PC-3 (cell line): ENCODE measurements around the gene PIEZO1. TPM values are rescaled to one million over a fixed set of nuclear protein-coding genes. Genes with fewer than 3 reads are reported as not detected.

Experiments used
- ATAC-seq: fragments of 200-7000 bp; cut with Tn5 transposase; 2 replicates; pipeline ENCODE4 v1.9.1; 2020; ENCODE audit warnings: mild to moderate bottlenecking, moderate library complexity
- BruUV-seq: library from RNA; stranded (reverse); fragments of 400-500 nt; replicated peaks from 2 replicates; lab custom pipeline; 2021; lab: Mats Ljungman, UMichigan
- CTCF ChIA-PET: fragments of 300-600 bp; sonication (Branson Sonifier 250); formaldehyde crosslinking; loops from one replicate; lab custom pipeline; 2022; ENCODE audit warnings: antibody characterized with exemption; lab: Charles Lee
- POLR2A ChIA-PET: fragments of 300-600 bp; sonication (Branson Sonifier 250); formaldehyde crosslinking; loops from one replicate; lab custom pipeline; 2022; ENCODE audit warnings: antibody characterized with exemption; ENCODE audit not compliant: unreplicated experiment; lab: Charles Lee
- DNase-seq: peaks from one replicate; pipeline ENCODE4 v3.0.0-alpha.2; 2015
- H2AFZ ChIP-seq: fragments of 300-600 bp; sonication (generic); 2 replicates; pipeline ENCODE4 v1.6.0; 2016; ENCODE audit warnings: antibody characterized with exemption, low read length
- H3F3A ChIP-seq: fragments of 300-600 bp; sonication (generic); one replicate; pipeline ENCODE4 v1.6.0; 2017; ENCODE audit warnings: antibody characterized with exemption, low read length, control low read depth, mild to moderate bottlenecking; ENCODE audit not compliant: unreplicated experiment
- H3K27ac ChIP-seq: fragments of 300-600 bp; sonication (generic); 2 replicates; pipeline ENCODE4 v1.5.1; 2016; ENCODE audit warnings: mild to moderate bottlenecking, low read length
- H3K27me3 ChIP-seq: fragments of 300-600 bp; sonication (generic); 2 replicates; pipeline ENCODE4 v1.6.1; 2016; ENCODE audit warnings: low read length, mixed read lengths
- H3K36me3 ChIP-seq: fragments of 300-600 bp; sonication (generic); 2 replicates; pipeline ENCODE4 v1.6.1; 2016; ENCODE audit warnings: low read depth, mixed run types, low read length, mixed read lengths
- H3K4me1 ChIP-seq: fragments of 300-600 bp; sonication (generic); 2 replicates; pipeline ENCODE4 v1.5.1; 2016; ENCODE audit warnings: low read length; ENCODE audit not compliant: insufficient read depth
- H3K4me2 ChIP-seq: fragments of 300-600 bp; sonication (generic); 2 replicates; pipeline ENCODE4 v1.6.0; 2016; ENCODE audit warnings: low read length
- H3K4me3 ChIP-seq: fragments of 300-600 bp; sonication (generic); 2 replicates; pipeline ENCODE4 v1.5.1; 2016; ENCODE audit warnings: mild to moderate bottlenecking, low read length, mixed read lengths
- H3K79me2 ChIP-seq: fragments of 300-600 bp; sonication (generic); 2 replicates; pipeline ENCODE4 v1.6.1; 2017; ENCODE audit warnings: low read length, mixed read lengths
- H3K9ac ChIP-seq: fragments of 300-600 bp; sonication (generic); 2 replicates; pipeline ENCODE4 v1.6.0; 2016; ENCODE audit warnings: mild to moderate bottlenecking, low read length
- H3K9me2 ChIP-seq: fragments of 300-600 bp; sonication (generic); replicated peaks from 2 replicates; pipeline ENCODE4 v1.6.1; 2016; ENCODE audit warnings: mixed run types, low read length, mixed read lengths
- H3K9me3 ChIP-seq: fragments of 300-600 bp; sonication (generic); 2 replicates; pipeline ENCODE4 v1.6.1; 2016; ENCODE audit warnings: low read length, mixed read lengths
- H4K20me1 ChIP-seq: fragments of 300-600 bp; sonication (generic); 2 replicates; pipeline ENCODE4 v1.6.1; 2016; ENCODE audit warnings: low read length, mixed read lengths
- CTCF ChIP-seq: fragments of 300-600 bp; sonication (generic); conservative IDR thresholded peaks from 2 replicates; pipeline ENCODE4 v1.5.1; 2017; ENCODE audit warnings: antibody characterized with exemption, low read depth, mild to moderate bottlenecking, low read length
- EZH2 ChIP-seq: fragments of 300-600 bp; sonication (generic); IDR thresholded peaks from one replicate; pipeline ENCODE4 v1.6.1; 2017; ENCODE audit warnings: antibody characterized with exemption, mild to moderate bottlenecking, low read length; ENCODE audit not compliant: unreplicated experiment
- EZH2phosphoT487 ChIP-seq: fragments of 300-600 bp; sonication (generic); IDR thresholded peaks from 2 replicates; pipeline ENCODE4 v1.6.1; 2018; ENCODE audit warnings: mild to moderate bottlenecking, antibody characterized with exemption, low read length, borderline replicate concordance
- intact Hi-C: fragments of 100-400 bp; cut with micrococcal nuclease; formaldehyde crosslinking; loops from 2 replicates; pipeline ENCODE4 v1.9.0; 2023
- total RNA-seq: library from RNA; depleted of rRNA; stranded (reverse); fragments of >200 nt; gene quantifications from 2 replicates; pipeline ENCODE4 v1.2.3, GENCODE V29; 2014

Gene PIEZO1
- total RNA-seq, 1 experiment from 2014 or later: 180 TPM

- Histone ChIP-seq H2AFZ (no peak overlapping the region), H3K9me3 (no peaks in the 10 kb centered on the region), H3K9me2 (no peaks in the 10 kb centered on the region), H3K27ac (no peak overlapping the region), H3K9ac (no peak overlapping the region), H3K36me3 (no peaks in the 10 kb centered on the region), H3K4me3 (no peak overlapping the region), H3K79me2 (peaks cover 97% of the 10 kb centered on the region), H3K27me3 (no peaks in the 10 kb centered on the region), H4K20me1 (peaks cover 15% of the 10 kb centered on the region; the same call in 1 of the 2 replicates), H3K4me1 (peaks cover 50% of the 10 kb centered on the region), H3K4me2 (no peak overlapping the region), H3F3A (no peaks in the 10 kb centered on the region)
- BruUV-seq: no TSS peak
- ChIA-PET CTCF (no interaction called here), POLR2A (interaction anchor here (0.5 kb wide), 1 partner anchor 16 kb away, joined by 4 read pairs; no protein-coding TSS in a partner anchor)
- TF ChIP-seq EZH2 (no peak), CTCF (no peak), EZH2phosphoT487 (no peak)
- ATAC-seq (no peak), DNase-seq (no peak)
- intact Hi-C loops: no loop called here
Observed at GRCh38 chr16:88768071-88768783, 16.8 kb downstream of the PIEZO1 start.

GRCh38 chr16:88767546-88768070, 17.4 kb downstream of the PIEZO1 start:
- Histone ChIP-seq H3K9me3 (no peaks in the 10 kb centered on the region), H2AFZ (no peak overlapping the region), H3K4me3 (no peak overlapping the region), H3K27ac (no peak overlapping the region), H3K79me2 (peaks cover 97% of the 10 kb centered on the region), H4K20me1 (peaks cover 11% of the 10 kb centered on the region; the same call in 1 of the 2 replicates), H3K27me3 (no peaks in the 10 kb centered on the region), H3K9ac (no peak overlapping the region), H3F3A (no peaks in the 10 kb centered on the region), H3K9me2 (no peaks in the 10 kb centered on the region), H3K36me3 (no peaks in the 10 kb centered on the region), H3K4me1 (peaks cover 50% of the 10 kb centered on the region), H3K4me2 (no peak overlapping the region)
- BruUV-seq: no TSS peak
- CTCF ChIA-PET: no interaction called here
- DNase-seq (no peak), ATAC-seq (no peak)
- POLR2A ChIA-PET: no interaction called here
- intact Hi-C loops: no loop called here
- TF ChIP-seq EZH2 (no peak), EZH2phosphoT487 (no peak), CTCF (no peak)

GRCh38 chr16:88766975-88767374, 18.0 kb downstream of the PIEZO1 start:
- H4K20me1 ChIP-seq: peaks cover 11% of the 10 kb centered on the region; the same call in 1 of the 2 replicates
- no peaks in the 10 kb centered on the region for H3K36me3 ChIP-seq
- DNase-seq (no peak), ATAC-seq (no peak)
- no TSS peak for BruUV-seq
- H3K27ac ChIP-seq: no peak overlapping the region
- H3K4me3 ChIP-seq: no peak overlapping the region
- intact Hi-C loops: no loop called here
- ChIA-PET CTCF (no interaction called here), POLR2A (no interaction called here)
- no peak overlapping the region for H3K4me2 ChIP-seq
- H3F3A ChIP-seq: no peaks in the 10 kb centered on the region
- peaks cover 97% of the 10 kb centered on the region for H3K79me2 ChIP-seq
- no peak overlapping the region for H2AFZ ChIP-seq
- H3K27me3 ChIP-seq: no peaks in the 10 kb centered on the region
- peaks cover 50% of the 10 kb centered on the region for H3K4me1 ChIP-seq
- H3K9me3 ChIP-seq: no peaks in the 10 kb centered on the region
- H3K9me2 ChIP-seq: no peaks in the 10 kb centered on the region
- H3K9ac ChIP-seq: no peak overlapping the region
- TF ChIP-seq EZH2phosphoT487: no peak
- TF ChIP-seq CTCF: no peak
- no peak for TF ChIP-seq EZH2
